GM19023 (cell line): ENCODE data around the gene TKTL2.
"Not testable (repeated sequence)": the region's sequence is repeated elsewhere in the genome, so short reads cannot be mapped to it uniquely, and the experiment has no call there.

ENCODE experiments used
- ATAC-seq: cut with Tn5 transposase; IDR thresholded peaks from one replicate; pipeline ENCODE4 v1.9.1; 2021; ENCODE audit warnings: mild to moderate bottlenecking, moderate library complexity; ENCODE audit not compliant: unreplicated experiment

The TKTL2 gene

GRCh38 chr4:163447481-163447880 is 26.1 kb downstream of the TKTL2 start:
- ATAC-seq, result no peak

- ATAC-seq, result not testable (repeated sequence)
Measured at GRCh38 chr4:163447023-163447422, 26.5 kb downstream of the TKTL2 start.

- ATAC-seq, result no peak
Measured at GRCh38 chr4:163440040-163440439, 33.5 kb downstream of the TKTL2 start.
